ENCODE data around the gene HECTD1. TPM values are rescaled to one million over a fixed set of nuclear protein-coding genes. Genes with fewer than 3 reads are reported as not detected.

The HECTD1 gene
- total RNA-seq, 1 experiment from 2014 or later = 74.7 TPM

GRCh38 chr14:31166271-31166561 lies 41.4 kb downstream of the HECTD1 start:
- Histone ChIP-seq H3K36me3 (replicated peaks; ENCODE audit: control insufficient read depth, insufficient read depth, low read length) (peaks cover 19% of the 10 kb centered on the region), H3K27me3 (ENCODE audit: control insufficient read depth, insufficient read depth, low read length) (no peaks in the 10 kb centered on the region), H3K4me3 (ENCODE audit: insufficient read depth, low read depth, low read length) (no peak overlapping the region)
- DNase-seq = no peak

- H3K36me3 ChIP-seq (replicated peaks; ENCODE audit: control insufficient read depth, insufficient read depth, low read length) = peaks cover 15% of the 10 kb centered on the region
- no peak for DNase-seq
- H3K4me3 ChIP-seq (ENCODE audit: insufficient read depth, low read depth, low read length) = no peak overlapping the region
- no peaks in the 10 kb centered on the region for H3K27me3 ChIP-seq (ENCODE audit: control insufficient read depth, insufficient read depth, low read length)
These were observed 43.5 kb downstream of the HECTD1 start for GRCh38 chr14:31164115-31164514.

GRCh38 chr14:31162910-31163649 lies 44.5 kb downstream of the HECTD1 start:
- Histone ChIP-seq H3K36me3 (replicated peaks; ENCODE audit: control insufficient read depth, insufficient read depth, low read length) (peaks cover 13% of the 10 kb centered on the region), H3K4me3 (ENCODE audit: insufficient read depth, low read depth, low read length) (no peak overlapping the region), H3K27me3 (ENCODE audit: control insufficient read depth, insufficient read depth, low read length) (no peaks in the 10 kb centered on the region)
- DNase-seq = no peak

GRCh38 chr14:31161274-31161673 lies 46.3 kb downstream of the HECTD1 start:
- no peak for DNase-seq
- H3K36me3 ChIP-seq (replicated peaks; ENCODE audit: control insufficient read depth, insufficient read depth, low read length) = peaks cover 8% of the 10 kb centered on the region
- no peaks in the 10 kb centered on the region for H3K27me3 ChIP-seq (ENCODE audit: control insufficient read depth, insufficient read depth, low read length)
- no peak overlapping the region for H3K4me3 ChIP-seq (ENCODE audit: insufficient read depth, low read depth, low read length)

- H3K36me3 ChIP-seq (replicated peaks; ENCODE audit: control insufficient read depth, insufficient read depth, low read length) = peaks cover 8% of the 10 kb centered on the region
- H3K27me3 ChIP-seq (ENCODE audit: control insufficient read depth, insufficient read depth, low read length) = no peaks in the 10 kb centered on the region
- H3K4me3 ChIP-seq (ENCODE audit: insufficient read depth, low read depth, low read length) = no peak overlapping the region
- no peak for DNase-seq
These were observed 47.8 kb downstream of the HECTD1 start for GRCh38 chr14:31159682-31160296.

- no peak for DNase-seq
- no peaks in the 10 kb centered on the region for H3K27me3 ChIP-seq (ENCODE audit: control insufficient read depth, insufficient read depth, low read length)
These were observed 52.6 kb downstream of the HECTD1 start for GRCh38 chr14:31154956-31155355.

GRCh38 chr14:31142455-31143087 lies 65.0 kb downstream of the HECTD1 start:
- Histone ChIP-seq H3K36me3 (replicated peaks; ENCODE audit: control insufficient read depth, insufficient read depth, low read length) (peaks cover 9% of the 10 kb centered on the region), H3K4me3 (ENCODE audit: insufficient read depth, low read depth, low read length) (no peak overlapping the region), H3K27me3 (ENCODE audit: control insufficient read depth, insufficient read depth, low read length) (no peaks in the 10 kb centered on the region)
- no peak for DNase-seq

More at GRCh38 chr14:31154956-31155355, 52.6 kb downstream of the HECTD1 start:
- Histone ChIP-seq H3K36me3 (replicated peaks; ENCODE audit: control insufficient read depth, insufficient read depth, low read length) (peaks cover 13% of the 10 kb centered on the region), H3K4me3 (ENCODE audit: insufficient read depth, low read depth, low read length) (no peak overlapping the region)

GRCh38 chr14:31139301-31139847 lies 68.2 kb downstream of the HECTD1 start:
- H3K4me3 ChIP-seq (ENCODE audit: insufficient read depth, low read depth, low read length) = no peak overlapping the region
- no peak for DNase-seq
- H3K36me3 ChIP-seq (replicated peaks; ENCODE audit: control insufficient read depth, insufficient read depth, low read length) = peaks cover 14% of the 10 kb centered on the region
- no peaks in the 10 kb centered on the region for H3K27me3 ChIP-seq (ENCODE audit: control insufficient read depth, insufficient read depth, low read length)

- no peak for DNase-seq
- H3K27me3 ChIP-seq (ENCODE audit: control insufficient read depth, insufficient read depth, low read length) = no peaks in the 10 kb centered on the region
- no peak overlapping the region for H3K4me3 ChIP-seq (ENCODE audit: insufficient read depth, low read depth, low read length)
- peaks cover 14% of the 10 kb centered on the region for H3K36me3 ChIP-seq (replicated peaks; ENCODE audit: control insufficient read depth, insufficient read depth, low read length)
These were observed 69.3 kb downstream of the HECTD1 start for GRCh38 chr14:31138301-31138700.

- Histone ChIP-seq H3K27me3 (ENCODE audit: control insufficient read depth, insufficient read depth, low read length) (no peaks in the 10 kb centered on the region), H3K4me3 (ENCODE audit: insufficient read depth, low read depth, low read length) (no peak overlapping the region), H3K36me3 (replicated peaks; ENCODE audit: control insufficient read depth, insufficient read depth, low read length) (peaks cover 16% of the 10 kb centered on the region)
- DNase-seq = no peak
These were observed 70.2 kb downstream of the HECTD1 start for GRCh38 chr14:31137214-31137889.

GRCh38 chr14:31133133-31133532 lies 74.5 kb downstream of the HECTD1 start:
- Histone ChIP-seq H3K36me3 (replicated peaks; ENCODE audit: control insufficient read depth, insufficient read depth, low read length) (peaks cover 19% of the 10 kb centered on the region), H3K27me3 (ENCODE audit: control insufficient read depth, insufficient read depth, low read length) (no peaks in the 10 kb centered on the region), H3K4me3 (ENCODE audit: insufficient read depth, low read depth, low read length) (no peak overlapping the region)
- no peak for DNase-seq

- no peak overlapping the region for H3K4me3 ChIP-seq (ENCODE audit: insufficient read depth, low read depth, low read length)
- no peak for DNase-seq
- peaks cover 15% of the 10 kb centered on the region for H3K36me3 ChIP-seq (replicated peaks; ENCODE audit: control insufficient read depth, insufficient read depth, low read length)
- no peaks in the 10 kb centered on the region for H3K27me3 ChIP-seq (ENCODE audit: control insufficient read depth, insufficient read depth, low read length)
These were observed 78.7 kb downstream of the HECTD1 start for GRCh38 chr14:31128601-31129526.

- DNase-seq = no peak
- Histone ChIP-seq H3K27me3 (ENCODE audit: control insufficient read depth, insufficient read depth, low read length) (no peaks in the 10 kb centered on the region), H3K4me3 (ENCODE audit: insufficient read depth, low read depth, low read length) (no peak overlapping the region), H3K36me3 (replicated peaks; ENCODE audit: control insufficient read depth, insufficient read depth, low read length) (peaks cover 12% of the 10 kb centered on the region)
These were observed 79.9 kb downstream of the HECTD1 start for GRCh38 chr14:31127690-31128089.

- H3K27me3 ChIP-seq (ENCODE audit: control insufficient read depth, insufficient read depth, low read length) = no peaks in the 10 kb centered on the region
- DNase-seq = no peak
- peaks cover 17% of the 10 kb centered on the region for H3K36me3 ChIP-seq (replicated peaks; ENCODE audit: control insufficient read depth, insufficient read depth, low read length)
- H3K4me3 ChIP-seq (ENCODE audit: insufficient read depth, low read depth, low read length) = no peak overlapping the region
These were observed 80.9 kb downstream of the HECTD1 start for GRCh38 chr14:31126680-31127079.
